DOHH2 (cell line): Measurements from ENCODE around the gene MAP7D3.

Experiments used
- EZH2phosphoT487 ChIP-seq: fragments of 200-600 bp; sonication (generic); IDR thresholded peaks from 2 replicates; pipeline ENCODE4 v1.6.1; 2017; ENCODE audit warnings: borderline replicate concordance, mild to moderate bottlenecking, antibody characterized with exemption, low read length, moderate library complexity, mixed read lengths
- TF ChIP-seq, protein P1 (sequence below): fragments of 200-600 bp; sonication (generic); IDR thresholded peaks from one replicate; pipeline ENCODE4 v1.5.1; 2014; ENCODE audit warnings: antibody characterized with exemption, mild to moderate bottlenecking, low read depth, low read length; ENCODE audit not compliant: poor library complexity, severe bottlenecking

DNA sequence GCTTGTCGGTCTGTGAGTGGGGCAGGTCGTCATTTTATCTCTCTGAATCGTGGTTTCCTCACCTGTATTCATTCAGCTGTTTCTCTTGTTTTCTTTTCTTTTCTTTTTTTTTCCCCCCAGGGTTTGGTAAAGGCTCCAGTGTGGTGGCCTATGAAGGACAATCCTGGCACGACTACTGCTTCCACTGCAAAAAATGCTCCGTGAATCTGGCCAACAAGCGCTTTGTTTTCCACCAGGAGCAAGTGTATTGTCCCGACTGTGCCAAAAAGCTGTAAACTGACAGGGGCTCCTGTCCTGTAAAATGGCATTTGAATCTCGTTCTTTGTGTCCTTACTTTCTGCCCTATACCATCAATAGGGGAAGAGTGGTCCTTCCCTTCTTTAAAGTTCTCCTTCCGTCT, 41.4 kb downstream of the MAP7D3 start:
- TF ChIP-seq, protein P1, sequence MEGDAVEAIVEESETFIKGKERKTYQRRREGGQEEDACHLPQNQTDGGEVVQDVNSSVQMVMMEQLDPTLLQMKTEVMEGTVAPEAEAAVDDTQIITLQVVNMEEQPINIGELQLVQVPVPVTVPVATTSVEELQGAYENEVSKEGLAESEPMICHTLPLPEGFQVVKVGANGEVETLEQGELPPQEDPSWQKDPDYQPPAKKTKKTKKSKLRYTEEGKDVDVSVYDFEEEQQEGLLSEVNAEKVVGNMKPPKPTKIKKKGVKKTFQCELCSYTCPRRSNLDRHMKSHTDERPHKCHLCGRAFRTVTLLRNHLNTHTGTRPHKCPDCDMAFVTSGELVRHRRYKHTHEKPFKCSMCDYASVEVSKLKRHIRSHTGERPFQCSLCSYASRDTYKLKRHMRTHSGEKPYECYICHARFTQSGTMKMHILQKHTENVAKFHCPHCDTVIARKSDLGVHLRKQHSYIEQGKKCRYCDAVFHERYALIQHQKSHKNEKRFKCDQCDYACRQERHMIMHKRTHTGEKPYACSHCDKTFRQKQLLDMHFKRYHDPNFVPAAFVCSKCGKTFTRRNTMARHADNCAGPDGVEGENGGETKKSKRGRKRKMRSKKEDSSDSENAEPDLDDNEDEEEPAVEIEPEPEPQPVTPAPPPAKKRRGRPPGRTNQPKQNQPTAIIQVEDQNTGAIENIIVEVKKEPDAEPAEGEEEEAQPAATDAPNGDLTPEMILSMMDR: no peak
- no peak for TF ChIP-seq EZH2phosphoT487
